ENCODE measurements around the gene COG5.

GRCh38 chr7:107442678-107443077 lies 121.0 kb downstream of the COG5 start:
- TF ChIP-seq POLR2A (IDR thresholded peaks at IDR 0.05): no peak
- TF ChIP-seq CTCF (IDR thresholded peaks at IDR 0.05): no peak
- TF ChIP-seq POLR2AphosphoS5 (IDR thresholded peaks at IDR 0.05; ENCODE audit: insufficient read depth in 1 of 2, low read depth in 1 of 2): no peak
